GM21367 (cell line): Measurements from ENCODE around the gene GFAP.
"Not testable (repeated sequence)": the region's sequence is repeated elsewhere in the genome, so short reads cannot be mapped to it uniquely, and the experiment has no call there.

Source experiments
- ATAC-seq: cut with Tn5 transposase; IDR thresholded peaks from one replicate; pipeline ENCODE4 v1.9.1; 2021; ENCODE audit not compliant: unreplicated experiment

The GFAP gene

GRCh38 chr17:44915321-44915726, at the start of gene GFAP:
TSS of gene GFAP (minus strand) at chr17:44915500. CDS start at chr17:44915486, 14 bp downstream.
- no peak for ATAC-seq

GRCh38 chr17:44961921-44962350, 46.6 kb upstream of the GFAP start:
- ATAC-seq: no peak

DNA sequence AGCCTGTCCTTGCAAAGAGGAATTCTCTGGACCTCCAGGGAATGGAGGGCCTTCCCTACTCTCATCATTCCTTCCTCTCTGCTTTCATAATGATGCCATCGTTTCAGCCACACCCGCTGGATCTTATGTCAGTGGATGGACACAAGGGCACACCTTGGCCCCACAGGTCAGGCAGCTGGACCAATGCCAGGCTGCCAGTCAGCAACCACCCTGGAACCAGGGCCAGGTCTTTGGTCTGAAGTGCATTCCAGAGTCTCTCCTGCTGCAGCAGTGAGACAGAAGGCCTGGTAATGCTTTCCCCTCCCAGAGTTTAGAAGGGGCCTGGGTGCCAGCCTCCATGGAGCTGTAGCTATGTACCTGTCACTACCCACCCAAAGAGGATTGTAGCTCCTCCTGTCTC, 45.4 kb upstream of the GFAP start:
- ATAC-seq: no peak

GRCh38 chr17:44959821-44960531, 44.7 kb upstream of the GFAP start:
- no peak for ATAC-seq

DNA sequence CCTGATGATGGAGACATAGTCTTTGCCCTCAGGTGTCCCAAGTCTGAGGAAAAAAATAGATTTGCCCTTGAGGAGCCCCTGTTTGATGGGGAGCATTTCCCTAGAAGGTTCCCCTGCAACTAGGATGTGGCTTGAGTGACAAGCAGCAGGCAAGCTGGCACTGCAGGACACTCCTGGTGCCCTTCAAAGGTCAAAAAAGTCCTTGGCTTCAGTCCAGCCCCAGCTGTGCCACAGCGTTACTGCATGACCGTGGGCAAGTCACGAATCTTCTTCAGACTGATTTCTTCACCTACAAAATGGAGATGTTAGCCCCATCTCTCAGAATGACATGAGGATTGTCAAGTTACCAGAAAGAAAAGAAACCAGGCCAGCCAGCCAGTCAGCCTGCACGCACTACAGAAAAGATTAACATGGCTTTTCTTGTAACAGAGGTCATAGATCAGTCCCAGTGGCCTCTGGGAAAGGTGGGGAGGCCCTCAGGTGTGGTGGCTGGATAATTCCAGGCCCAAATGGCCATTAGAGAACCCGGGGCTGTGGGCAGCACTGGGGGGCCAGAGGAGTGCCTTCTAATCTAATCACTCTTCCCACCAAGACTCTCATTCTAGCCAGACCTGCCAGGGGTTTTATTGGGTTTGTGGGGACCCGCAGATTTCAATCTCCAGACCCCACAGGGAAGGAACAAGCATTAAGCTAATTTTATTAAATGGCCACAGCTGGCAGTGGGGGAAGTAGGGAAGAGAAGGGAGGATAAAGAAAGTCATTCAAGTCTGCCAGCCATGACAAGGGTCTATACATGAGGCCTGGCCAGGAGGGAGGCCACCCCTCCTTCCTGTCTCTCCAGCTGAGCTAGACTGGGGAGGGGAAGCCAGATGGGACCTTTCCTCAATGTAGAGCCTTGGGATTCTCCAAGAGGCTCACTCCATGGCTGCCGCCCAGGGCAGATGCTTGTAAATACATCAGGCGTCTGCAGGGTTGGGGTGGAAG, 42.0 kb upstream of the GFAP start:
- no peak for ATAC-seq

- no peak for ATAC-seq
Measured at GRCh38 chr17:44955674-44956425, 40.5 kb upstream of the GFAP start.

- ATAC-seq: no peak
Measured at GRCh38 chr17:44952946-44953475, 37.7 kb upstream of the GFAP start.

DNA sequence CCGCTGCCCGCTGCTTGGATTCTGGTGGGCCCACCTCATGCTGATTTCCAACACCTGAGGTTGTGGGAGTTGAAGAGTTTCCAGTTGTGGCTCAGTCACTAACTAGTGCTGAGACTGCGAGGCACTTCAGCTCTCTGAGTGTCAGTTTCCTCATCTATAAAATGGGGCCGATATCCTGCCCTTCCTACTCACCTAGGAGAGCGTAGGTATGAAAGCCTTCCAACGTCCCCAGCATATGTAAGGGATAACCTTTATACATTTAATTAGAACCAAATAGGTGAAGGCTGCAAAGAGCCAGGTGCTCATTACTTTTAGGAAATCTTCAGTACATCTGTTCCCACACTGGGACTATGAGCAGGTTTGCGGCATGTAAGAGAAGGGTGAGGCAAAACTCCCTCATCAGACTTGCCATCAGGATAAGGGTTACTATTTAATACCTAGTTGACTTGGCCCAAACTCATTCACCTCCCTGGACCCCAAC, 33.1 kb upstream of the GFAP start:
- ATAC-seq: no peak

GRCh38 chr17:44947461-44948314, 32.4 kb upstream of the GFAP start, which contains the start of gene KIF18B:
TSS of gene KIF18B (minus strand) at chr17:44947773. CDS start at chr17:44936344, 11,429 bp downstream.
- peak; percentile 72 for ATAC-seq

DNA sequence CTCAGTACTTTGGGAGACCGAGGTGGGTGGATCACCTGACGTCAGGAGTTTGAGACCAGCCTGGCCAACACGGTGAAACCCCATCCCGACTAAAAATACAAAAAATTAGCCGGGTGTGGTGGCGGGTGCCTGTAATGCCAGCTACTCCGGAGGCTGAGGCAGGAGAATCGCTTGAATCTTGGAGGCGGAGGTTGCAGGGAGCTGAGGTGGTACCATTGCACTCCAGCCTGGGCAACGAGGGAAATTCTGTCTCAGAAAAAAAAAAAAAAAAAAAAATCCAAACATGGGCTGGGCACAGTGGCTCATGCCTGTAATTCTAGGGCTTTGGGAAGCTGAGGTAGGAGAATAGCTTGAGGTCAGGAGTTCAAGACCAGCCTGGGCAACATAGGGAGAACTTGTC, 30.4 kb upstream of the GFAP start:
- ATAC-seq: not testable (repeated sequence)

GRCh38 chr17:44942456-44942855, 27.2 kb upstream of the GFAP start:
- no peak for ATAC-seq

GRCh38 chr17:44941712-44942331, 26.5 kb upstream of the GFAP start:
- no peak for ATAC-seq

DNA sequence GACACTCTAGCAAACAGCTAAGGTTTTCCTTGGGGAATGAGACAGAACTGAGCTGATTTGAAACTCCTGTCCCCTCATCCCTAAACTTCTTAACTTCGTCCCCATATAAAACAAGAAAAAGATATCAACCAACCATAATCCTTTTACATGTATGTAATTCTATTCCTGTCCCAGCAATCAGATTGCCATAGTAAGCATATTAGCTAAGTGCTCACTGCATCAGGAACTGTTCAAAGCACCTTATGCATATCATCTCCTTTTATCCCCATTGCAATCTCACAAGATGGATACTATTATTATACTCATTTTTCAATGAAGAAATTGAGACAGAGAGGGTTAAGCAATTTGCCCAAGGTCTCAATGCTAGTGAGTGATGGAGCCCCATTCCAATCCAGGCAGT, 25.5 kb upstream of the GFAP start:
- ATAC-seq: no peak

GRCh38 chr17:44940317-44940716, 25.0 kb upstream of the GFAP start:
- no peak for ATAC-seq

- no peak for ATAC-seq
Measured at GRCh38 chr17:44935116-44935515, 19.8 kb upstream of the GFAP start.

- no peak for ATAC-seq
Measured at GRCh38 chr17:44934745-44935105, 19.4 kb upstream of the GFAP start.

GRCh38 chr17:44933824-44934744, 18.8 kb upstream of the GFAP start:
- ATAC-seq: no peak

DNA sequence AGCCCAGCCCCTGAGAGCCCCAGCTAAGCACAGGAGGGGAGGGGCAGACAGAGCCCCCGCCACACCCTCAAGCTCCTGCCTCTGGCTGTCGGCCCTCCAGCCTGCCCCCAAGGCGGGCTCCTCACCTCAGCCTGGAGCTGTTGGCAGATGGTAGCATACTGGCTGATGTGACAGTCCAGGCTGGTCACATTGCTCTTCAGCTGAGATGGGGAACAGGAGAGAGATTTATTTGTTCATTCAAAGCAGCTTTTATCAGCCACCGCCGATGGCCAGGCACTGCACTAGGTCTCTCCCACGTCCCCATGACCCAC, 17.4 kb upstream of the GFAP start:
- no peak for ATAC-seq
